ENCODE results near the gene SLC2A10.

- TF ChIP-seq CTCF (conservative IDR thresholded peaks at IDR 0.05; ENCODE audit: low read depth, low read length) (no peak), EZH2 (IDR thresholded peaks at IDR 0.05; ENCODE audit: low read length, unreplicated experiment) (no peak), EZH2phosphoT487 (IDR thresholded peaks at IDR 0.05; ENCODE audit: borderline replicate concordance, low read length) (no peak)
Observed at GRCh38 chr20:46764068-46764467, 54.6 kb downstream of the SLC2A10 start.
